HG03064 (cell line): ENCODE data around the gene GBE1.

Experiments
- ATAC-seq: cut with Tn5 transposase; IDR thresholded peaks from one replicate; pipeline ENCODE4 v1.9.1; 2021; ENCODE audit warnings: low read depth; ENCODE audit not compliant: unreplicated experiment

The GBE1 gene

GRCh38 chr3:81707996-81708395, 53.4 kb downstream of the GBE1 start:
- ATAC-seq: no peak

- no peak for ATAC-seq
Measured at GRCh38 chr3:81702126-81702525, 59.3 kb downstream of the GBE1 start.

DNA sequence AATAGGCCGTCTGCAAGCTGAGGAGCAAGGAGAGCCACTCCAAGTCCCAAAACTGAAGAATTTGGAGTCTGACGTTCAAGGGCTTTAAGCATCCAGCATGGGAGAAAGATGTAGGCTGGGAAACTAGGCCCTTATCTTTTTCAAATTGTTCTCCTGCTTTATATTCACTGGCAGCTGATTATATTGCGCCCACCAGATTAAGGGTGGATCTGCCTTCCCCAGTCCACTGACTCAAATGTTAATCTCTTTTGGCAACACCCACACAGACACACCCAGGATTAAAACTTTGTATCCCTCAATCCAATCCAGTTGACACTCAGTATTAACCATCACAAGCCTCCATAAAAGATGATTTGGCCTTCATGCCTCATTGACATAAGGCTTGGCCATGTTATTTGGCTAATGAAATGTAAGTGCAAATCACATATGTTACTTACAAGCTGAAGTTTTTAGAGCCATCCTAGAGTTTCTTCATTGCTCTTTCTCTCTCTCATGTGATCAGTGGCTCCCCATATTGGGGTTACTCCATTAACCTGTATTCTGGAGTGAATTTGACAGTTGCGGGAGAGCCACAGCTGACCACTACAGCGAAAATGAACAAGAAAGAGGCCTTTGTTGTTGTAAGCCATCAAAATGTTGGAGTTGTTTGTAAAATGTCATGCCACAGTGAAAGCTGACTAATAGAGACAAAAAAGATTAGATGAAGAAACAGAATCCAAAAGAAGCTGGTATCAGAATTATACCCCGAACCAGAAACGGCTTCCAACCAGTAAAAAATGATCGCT, 61.7 kb downstream of the GBE1 start:
- ATAC-seq: no peak

GRCh38 chr3:81696090-81696489, 65.4 kb downstream of the GBE1 start:
- ATAC-seq: no peak

DNA sequence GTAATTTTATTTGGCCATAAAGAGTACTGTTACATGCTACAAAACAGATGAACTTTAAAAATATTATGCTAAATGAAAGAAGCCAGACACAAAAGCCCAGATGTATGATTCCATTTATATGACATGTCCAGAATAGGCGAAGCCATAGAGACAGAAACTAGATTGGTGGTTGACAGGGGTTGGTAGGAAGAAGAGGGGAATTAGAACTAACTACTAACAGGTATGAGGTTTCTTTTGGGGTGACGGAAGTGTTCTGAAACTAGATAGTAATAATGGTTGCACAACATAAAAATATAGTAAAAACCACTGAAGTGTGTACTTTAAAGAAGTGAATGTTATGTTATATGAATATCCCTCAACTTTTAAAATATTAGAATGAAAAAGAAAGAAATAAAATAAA, 66.1 kb downstream of the GBE1 start:
- ATAC-seq: no peak

GRCh38 chr3:81694662-81695061, 66.8 kb downstream of the GBE1 start:
- ATAC-seq: no peak

DNA sequence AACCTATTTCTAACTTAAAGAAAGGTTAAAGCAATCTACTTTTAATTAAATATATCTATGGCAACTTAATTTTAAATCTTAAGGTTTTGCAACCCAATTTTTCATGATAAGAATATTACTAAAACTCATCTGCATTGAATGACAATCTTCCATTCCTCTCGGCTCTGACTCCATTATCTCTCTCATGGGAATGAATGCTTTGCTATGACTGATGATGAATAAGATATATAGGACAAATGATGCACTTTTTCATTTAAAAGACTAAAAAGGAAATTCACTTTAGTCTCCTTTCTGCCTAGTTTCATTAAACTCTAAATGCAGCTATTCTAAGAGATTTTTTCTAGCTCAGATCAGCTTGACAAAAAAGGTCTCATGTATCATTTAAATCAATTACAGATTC, 68.7 kb downstream of the GBE1 start:
- ATAC-seq: no peak

DNA sequence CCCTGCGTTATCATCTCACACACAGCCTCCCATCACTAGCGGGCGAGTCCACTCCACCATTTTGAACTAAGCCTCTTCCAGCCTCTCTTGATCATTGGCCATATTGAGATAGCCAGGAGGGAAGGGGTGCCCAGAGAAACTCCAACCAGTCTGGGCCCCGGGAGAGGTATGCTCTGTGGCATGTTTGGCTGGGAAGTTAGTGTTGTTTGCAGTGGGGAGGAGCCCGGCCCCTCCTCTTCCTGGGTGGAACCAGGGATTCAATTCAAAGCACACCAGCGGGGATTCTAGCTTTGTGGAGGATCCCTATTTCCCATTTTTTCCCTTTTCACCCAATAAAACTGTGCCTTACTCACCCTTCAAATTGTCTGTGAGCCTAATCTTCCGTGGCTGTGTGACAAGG, 71.8 kb downstream of the GBE1 start:
- ATAC-seq: no peak

DNA sequence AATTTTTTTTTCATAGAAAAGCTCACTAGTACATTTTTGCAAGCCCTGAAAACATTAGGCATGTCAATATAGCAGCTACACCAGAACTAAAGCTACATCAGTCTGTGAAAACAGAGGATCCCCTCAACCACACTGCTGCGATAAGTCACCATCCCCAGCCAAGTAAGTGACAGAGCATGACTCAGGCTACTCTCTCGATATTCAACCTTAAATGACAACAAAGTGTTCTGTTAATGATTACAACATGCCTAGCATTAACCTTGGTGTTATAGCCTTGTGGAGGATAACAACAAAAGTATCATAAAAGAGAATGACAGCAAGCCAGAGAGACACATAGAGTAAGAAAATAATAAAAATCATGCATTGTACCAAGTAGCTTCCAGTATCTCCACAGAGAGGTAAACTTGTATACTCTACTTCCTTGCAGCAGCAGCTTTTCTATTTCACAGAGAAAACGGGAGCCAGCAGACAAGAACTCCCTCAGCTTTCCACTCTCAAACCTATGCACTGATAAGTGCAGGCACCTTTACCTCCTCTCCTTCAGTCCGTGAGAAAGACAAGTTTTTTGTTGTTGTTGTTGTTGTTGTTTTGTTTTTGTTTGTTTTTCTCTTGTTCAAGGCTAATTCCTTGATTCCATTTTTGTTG, 76.6 kb downstream of the GBE1 start:
- ATAC-seq: no peak

DNA sequence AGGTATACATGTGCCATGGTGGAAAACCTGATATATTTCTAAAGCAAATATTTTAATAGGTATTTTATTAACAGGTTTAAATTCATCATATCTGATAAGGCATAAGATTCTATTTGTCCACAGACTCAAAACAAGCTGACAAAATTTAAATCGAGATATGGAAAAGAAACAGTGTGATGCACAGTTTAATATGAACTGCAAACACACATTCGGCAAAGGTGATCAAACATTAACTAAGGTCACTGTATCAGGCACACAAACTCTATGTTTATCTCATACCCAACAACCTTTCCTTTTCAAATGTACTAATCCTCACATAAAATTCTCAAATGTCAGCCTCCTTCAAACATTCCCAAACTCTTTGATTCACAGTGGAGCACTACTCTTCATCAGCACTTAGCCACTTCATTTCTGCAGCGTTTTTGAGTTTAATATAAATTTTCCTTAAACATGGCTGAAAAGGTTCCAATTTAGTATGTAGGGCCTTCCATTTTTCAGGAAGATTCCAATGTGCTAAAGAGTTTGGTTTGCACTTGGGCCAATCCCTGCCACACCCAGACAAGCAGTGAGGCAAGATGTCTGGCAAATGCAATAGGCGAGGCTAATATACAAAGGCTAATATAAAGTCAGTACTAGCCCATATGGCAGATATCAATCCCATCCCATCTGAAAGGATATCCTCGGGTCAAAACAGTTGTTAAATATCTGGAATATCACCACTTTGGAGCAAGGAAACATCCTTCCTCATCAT, 84.6 kb downstream of the GBE1 start:
- ATAC-seq: no peak

GRCh38 chr3:81674690-81675089, 86.8 kb downstream of the GBE1 start:
- no peak for ATAC-seq

DNA sequence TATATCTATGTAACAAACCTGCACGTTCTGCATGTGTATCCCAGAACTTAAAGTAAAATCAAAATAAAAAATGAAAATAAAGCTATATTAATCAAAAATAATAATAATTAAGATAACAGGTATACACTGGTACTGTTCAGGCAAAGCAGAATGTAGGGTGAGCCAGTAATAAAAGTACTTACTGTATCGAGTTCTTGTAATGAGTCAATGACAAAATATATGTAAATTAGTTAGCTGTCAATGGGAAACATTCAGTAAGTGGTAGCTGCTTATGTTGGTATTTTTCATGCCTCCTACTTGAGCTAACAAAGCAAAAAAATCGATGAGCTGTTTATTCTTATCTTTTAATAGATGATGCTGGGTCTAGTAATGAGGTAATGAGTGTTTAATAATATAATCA, 93.2 kb downstream of the GBE1 start:
- ATAC-seq: no peak

- ATAC-seq: no peak
Measured at GRCh38 chr3:81666502-81667121, 94.8 kb downstream of the GBE1 start.

DNA sequence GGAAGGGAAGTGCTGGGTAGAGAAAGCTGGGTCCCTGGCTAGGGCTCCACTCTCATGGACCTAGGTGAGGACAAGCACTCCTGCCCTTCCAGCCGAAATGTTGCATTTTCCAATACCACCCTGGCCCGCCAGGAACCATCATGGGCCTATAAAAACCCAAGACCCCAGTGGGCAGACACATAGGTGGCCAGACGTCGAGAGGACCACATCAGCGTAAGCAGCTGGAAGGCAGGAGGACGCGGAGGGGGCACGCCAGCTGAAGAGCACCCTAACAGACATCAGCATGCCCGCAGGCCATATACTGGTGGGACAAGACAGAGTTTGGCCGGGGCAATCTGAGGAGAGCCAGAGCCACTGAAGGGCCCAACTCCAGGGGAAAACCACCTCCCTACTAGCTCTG, 98.3 kb downstream of the GBE1 start:
- no peak for ATAC-seq

GRCh38 chr3:81660036-81660435, 101.4 kb downstream of the GBE1 start:
- no peak for ATAC-seq

DNA sequence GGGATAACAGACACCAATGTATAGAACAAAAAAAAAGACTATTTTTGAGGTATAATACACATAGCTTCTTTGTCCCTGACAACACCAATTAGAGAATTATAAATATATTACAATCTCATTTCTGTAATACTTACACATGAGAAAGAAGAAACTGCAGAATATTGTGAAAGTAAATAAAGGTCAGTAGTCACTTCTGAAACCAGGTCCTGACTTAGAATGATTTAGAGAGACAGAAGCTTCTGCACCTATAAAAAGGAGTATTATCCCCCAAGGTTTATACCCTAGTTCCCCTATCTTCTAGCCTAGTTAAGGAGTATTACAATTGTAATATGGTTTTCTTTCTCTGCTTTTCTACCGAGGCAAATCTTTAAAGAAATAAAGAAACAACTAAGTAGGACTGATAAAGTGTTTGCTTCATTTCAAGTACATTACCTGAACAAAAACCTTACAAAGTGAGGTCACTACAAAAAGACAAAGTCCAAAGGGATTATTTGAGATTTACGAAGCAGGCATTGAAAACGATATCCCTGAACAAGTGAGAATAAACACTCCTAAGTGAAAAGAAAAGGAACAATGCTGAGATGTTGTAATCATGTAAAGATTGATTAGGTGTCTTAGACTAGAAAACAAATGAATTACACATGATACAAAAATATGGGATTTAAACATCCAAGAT, 103.0 kb downstream of the GBE1 start:
- no peak for ATAC-seq

GRCh38 chr3:81651139-81651538, 110.3 kb downstream of the GBE1 start:
- no peak for ATAC-seq

DNA sequence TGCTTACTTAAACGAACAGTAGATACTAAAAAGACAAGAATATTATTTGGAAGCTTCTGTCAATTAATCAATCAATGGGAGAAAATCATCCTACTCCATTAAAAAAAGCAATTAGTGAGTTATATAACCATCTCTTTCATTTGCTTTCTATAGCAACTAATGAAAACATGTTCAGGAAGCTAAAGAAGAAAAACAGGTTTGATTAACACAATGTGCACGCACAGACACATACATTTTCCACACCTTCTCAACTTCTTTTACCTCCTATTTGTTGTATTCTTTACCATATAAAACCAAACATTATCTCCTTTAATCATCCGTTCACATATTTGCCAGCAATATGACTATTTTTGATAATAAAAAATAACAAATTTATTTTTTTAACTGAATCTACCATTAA, 111.3 kb downstream of the GBE1 start:
- ATAC-seq: no peak

GRCh38 chr3:81645248-81645647, 116.2 kb downstream of the GBE1 start:
- no peak for ATAC-seq

GRCh38 chr3:81643721-81644120, 117.7 kb downstream of the GBE1 start:
- no peak for ATAC-seq

GRCh38 chr3:81638480-81638879, 123.0 kb downstream of the GBE1 start:
- ATAC-seq: no peak
